Measurements from ENCODE around the gene HEXIM2. TPM values are rescaled to one million over a fixed set of nuclear protein-coding genes. Genes with fewer than 3 reads are reported as not detected.

HEXIM2 gene
- total RNA-seq, 1 experiment from 2014 or later: 22.4 TPM

DNA sequence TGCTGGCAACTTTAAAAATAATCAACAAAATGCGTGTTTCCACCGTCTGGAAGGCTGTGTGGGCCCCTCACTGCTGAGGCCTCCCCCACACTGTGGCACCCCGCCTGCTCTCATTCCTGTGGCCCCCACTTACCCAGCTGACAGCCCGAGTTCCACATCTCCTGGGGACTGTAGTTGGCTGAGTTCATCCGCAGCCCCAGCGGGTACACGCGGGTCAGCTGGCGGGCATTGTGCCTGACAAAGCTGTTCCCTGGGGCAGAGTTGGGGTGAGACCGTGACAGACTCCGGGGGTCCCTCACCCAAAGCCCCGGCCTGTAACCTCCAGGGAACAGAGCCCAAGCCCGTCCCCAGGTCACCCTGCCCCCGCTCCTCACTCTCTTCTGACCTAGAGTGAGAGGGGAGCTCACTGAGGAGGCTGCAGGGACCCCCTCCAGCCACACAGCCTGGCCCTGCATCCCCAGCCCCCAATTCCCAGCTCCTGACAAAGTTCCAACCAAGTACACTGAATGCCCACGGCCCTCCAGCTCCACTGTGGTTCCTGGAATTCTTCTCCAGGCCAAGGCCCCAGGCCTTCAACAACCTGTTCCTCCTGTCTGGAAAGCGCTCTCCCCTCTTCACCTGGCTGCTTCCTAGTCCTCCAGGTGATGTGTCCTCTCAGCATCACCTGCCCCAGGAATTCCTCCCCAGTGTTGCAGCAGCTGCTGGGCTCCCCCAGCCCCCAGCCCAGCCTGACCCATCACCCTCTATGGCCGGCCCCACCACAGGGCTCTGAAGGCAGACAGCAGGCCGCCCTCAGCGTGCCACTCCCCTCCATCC lies 47.4 kb upstream of the HEXIM2 start:
- no peak for TF ChIP-seq EZH2 (IDR thresholded peaks at IDR 0.05; ENCODE audit: low read depth)
- TF ChIP-seq, protein P1, sequence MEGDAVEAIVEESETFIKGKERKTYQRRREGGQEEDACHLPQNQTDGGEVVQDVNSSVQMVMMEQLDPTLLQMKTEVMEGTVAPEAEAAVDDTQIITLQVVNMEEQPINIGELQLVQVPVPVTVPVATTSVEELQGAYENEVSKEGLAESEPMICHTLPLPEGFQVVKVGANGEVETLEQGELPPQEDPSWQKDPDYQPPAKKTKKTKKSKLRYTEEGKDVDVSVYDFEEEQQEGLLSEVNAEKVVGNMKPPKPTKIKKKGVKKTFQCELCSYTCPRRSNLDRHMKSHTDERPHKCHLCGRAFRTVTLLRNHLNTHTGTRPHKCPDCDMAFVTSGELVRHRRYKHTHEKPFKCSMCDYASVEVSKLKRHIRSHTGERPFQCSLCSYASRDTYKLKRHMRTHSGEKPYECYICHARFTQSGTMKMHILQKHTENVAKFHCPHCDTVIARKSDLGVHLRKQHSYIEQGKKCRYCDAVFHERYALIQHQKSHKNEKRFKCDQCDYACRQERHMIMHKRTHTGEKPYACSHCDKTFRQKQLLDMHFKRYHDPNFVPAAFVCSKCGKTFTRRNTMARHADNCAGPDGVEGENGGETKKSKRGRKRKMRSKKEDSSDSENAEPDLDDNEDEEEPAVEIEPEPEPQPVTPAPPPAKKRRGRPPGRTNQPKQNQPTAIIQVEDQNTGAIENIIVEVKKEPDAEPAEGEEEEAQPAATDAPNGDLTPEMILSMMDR (conservative IDR thresholded peaks at IDR 0.05): no peak
- intact Hi-C loops (cut with micrococcal nuclease; ENCODE audit: unreplicated experiment): no loop called here
- Histone ChIP-seq H3F3A (ENCODE audit: insufficient read depth, low read depth) (no peaks in the 10 kb centered on the region), H3K4me2 (no peak overlapping the region), H3K9me3 (ENCODE audit: insufficient read depth, low read depth) (no peaks in the 10 kb centered on the region), H3K27me3 (ENCODE audit: insufficient read depth, low read depth) (no peaks in the 10 kb centered on the region), H3K27ac (no peak overlapping the region), H3K36me3 (ENCODE audit: low read depth) (no peaks in the 10 kb centered on the region), H3K9me2 (ENCODE audit: insufficient read depth) (no peaks in the 10 kb centered on the region), H3K4me1 (replicated peaks; ENCODE audit: insufficient read depth) (no peaks in the 10 kb centered on the region), H3K79me2 (ENCODE audit: low read depth) (no peaks in the 10 kb centered on the region), H3K4me3 (no peak overlapping the region), H4K20me1 (ENCODE audit: insufficient read depth) (no peaks in the 10 kb centered on the region), H2AFZ (no peak overlapping the region)
- no peak for DNase-seq
- ChIA-PET CTCF (no interaction called here), POLR2A (ENCODE audit: unreplicated experiment) (no interaction called here)
- BruUV-seq (replicated peaks): no TSS peak

DNA sequence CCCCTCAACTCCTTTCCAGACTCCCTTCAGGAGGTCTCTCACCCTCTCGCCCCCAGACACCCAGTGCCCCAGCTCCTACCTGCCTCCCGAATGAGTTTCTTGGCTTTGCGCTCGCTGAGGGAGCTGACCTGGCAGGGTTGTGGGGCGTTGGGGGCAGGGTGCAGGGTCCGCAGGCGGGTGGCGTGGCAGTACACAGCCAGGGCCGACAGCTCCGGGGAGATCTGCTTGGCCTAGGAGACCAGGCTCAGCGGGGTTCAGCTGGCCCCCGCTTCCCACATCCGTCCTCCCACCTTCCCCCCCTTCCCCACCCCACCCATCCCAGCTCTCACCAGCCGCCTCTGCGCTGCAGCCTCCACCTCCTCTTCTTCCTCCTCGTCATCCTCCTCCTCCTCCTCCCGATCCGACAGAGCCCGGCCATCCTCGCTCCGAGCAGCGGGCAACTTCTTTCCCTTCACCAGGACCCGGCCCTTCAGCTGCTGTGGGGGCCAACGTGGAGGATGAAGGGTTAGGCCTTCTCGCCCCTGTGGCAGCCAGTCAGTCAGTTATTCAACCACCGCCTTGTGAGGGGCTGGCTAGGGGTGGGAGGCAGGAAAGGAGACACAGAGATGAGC lies 46.6 kb upstream of the HEXIM2 start:
- CTCF ChIA-PET: no interaction called here
- no TSS peak for BruUV-seq (replicated peaks)

DNA sequence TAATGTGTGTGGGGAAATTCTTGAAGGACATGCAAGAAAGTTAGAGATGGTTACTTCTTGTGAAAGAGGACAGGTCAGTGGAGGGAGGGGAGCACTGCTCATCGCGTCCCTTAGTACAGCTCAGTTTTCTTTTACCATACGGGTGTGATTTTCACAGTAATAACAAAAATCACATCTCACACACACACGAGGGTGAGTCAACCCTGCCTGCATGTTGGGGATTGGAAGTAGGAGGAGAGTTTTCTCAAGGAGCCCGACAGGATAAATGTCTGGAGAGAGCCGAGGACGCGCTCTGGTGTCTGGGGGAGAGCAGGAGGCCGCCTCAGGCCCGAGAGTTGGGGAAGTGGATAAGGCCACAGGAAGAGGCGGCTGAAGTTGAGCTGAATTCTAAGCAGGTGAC lies 45.8 kb upstream of the HEXIM2 start:
- Histone ChIP-seq H3K4me2 (no peak overlapping the region), H3K9me2 (ENCODE audit: insufficient read depth) (no peaks in the 10 kb centered on the region), H3K27me3 (ENCODE audit: insufficient read depth, low read depth) (no peaks in the 10 kb centered on the region), H3K4me3 (no peak overlapping the region), H3K27ac (no peak overlapping the region), H3K79me2 (ENCODE audit: low read depth) (no peaks in the 10 kb centered on the region), H3K9me3 (ENCODE audit: insufficient read depth, low read depth) (no peaks in the 10 kb centered on the region), H3K36me3 (ENCODE audit: low read depth) (no peaks in the 10 kb centered on the region), H3F3A (ENCODE audit: insufficient read depth, low read depth) (no peaks in the 10 kb centered on the region), H2AFZ (no peak overlapping the region), H3K4me1 (replicated peaks; ENCODE audit: insufficient read depth) (no peaks in the 10 kb centered on the region), H4K20me1 (ENCODE audit: insufficient read depth) (no peaks in the 10 kb centered on the region)
- intact Hi-C loops (cut with micrococcal nuclease; ENCODE audit: unreplicated experiment): no loop called here
- BruUV-seq (replicated peaks): no TSS peak
- CTCF ChIA-PET: no interaction called here
- POLR2A ChIA-PET (ENCODE audit: unreplicated experiment): no interaction called here
- DNase-seq: no peak
- TF ChIP-seq EZH2 (IDR thresholded peaks at IDR 0.05; ENCODE audit: low read depth): no peak
- TF ChIP-seq, protein P1 (conservative IDR thresholded peaks at IDR 0.05): no peak

More for the DNA sequence above, 46.6 kb upstream of the HEXIM2 start:
- Histone ChIP-seq H4K20me1 (ENCODE audit: insufficient read depth) (no peaks in the 10 kb centered on the region), H3K9me3 (ENCODE audit: insufficient read depth, low read depth) (no peaks in the 10 kb centered on the region), H3K27me3 (ENCODE audit: insufficient read depth, low read depth) (no peaks in the 10 kb centered on the region), H3K27ac (no peak overlapping the region), H3K4me1 (replicated peaks; ENCODE audit: insufficient read depth) (no peaks in the 10 kb centered on the region), H3K4me2 (no peak overlapping the region), H3K79me2 (ENCODE audit: low read depth) (no peaks in the 10 kb centered on the region), H2AFZ (no peak overlapping the region), H3K36me3 (ENCODE audit: low read depth) (no peaks in the 10 kb centered on the region), H3F3A (ENCODE audit: insufficient read depth, low read depth) (no peaks in the 10 kb centered on the region), H3K9me2 (ENCODE audit: insufficient read depth) (no peaks in the 10 kb centered on the region), H3K4me3 (no peak overlapping the region)
- POLR2A ChIA-PET (ENCODE audit: unreplicated experiment): no interaction called here
- intact Hi-C loops (cut with micrococcal nuclease; ENCODE audit: unreplicated experiment): no loop called here
- no peak for TF ChIP-seq EZH2 (IDR thresholded peaks at IDR 0.05; ENCODE audit: low read depth)
- TF ChIP-seq, protein P1 (conservative IDR thresholded peaks at IDR 0.05): no peak
- no peak for DNase-seq

Data from PC-9 (cell line).